Dendritic cell treated with granulocyte-macrophage colony-stimulating factor and Interleukin-4, amounts not matched to agents 40 ng/mL and 50 ng/mL, for 4 days (primary cell): ENCODE data around the gene PGAM2.

Source experiments
- H3K27ac Mint-ChIP-seq: one replicate; pipeline ENCODE4 v1.8.0; 2022; ENCODE audit warnings: mild to moderate bottlenecking, mixed read lengths
- H3K27me3 Mint-ChIP-seq: one replicate; pipeline ENCODE4 v1.8.0; 2022; ENCODE audit warnings: mild to moderate bottlenecking, mixed read lengths
- H3K36me3 Mint-ChIP-seq: one replicate; pipeline ENCODE4 v1.8.0; 2022; ENCODE audit warnings: low read depth, mixed read lengths
- H3K4me1 Mint-ChIP-seq: one replicate; pipeline ENCODE4 v1.8.0; 2022; ENCODE audit warnings: low read depth, mixed read lengths
- H3K4me3 Mint-ChIP-seq: one replicate; pipeline ENCODE4 v1.8.0; 2022; ENCODE audit warnings: mild to moderate bottlenecking, moderate library complexity, mixed read lengths
- H3K9me3 Mint-ChIP-seq: one replicate; pipeline ENCODE4 v1.8.0; 2022; ENCODE audit warnings: mixed read lengths
- intact Hi-C: fragments of 100-400 bp; cut with micrococcal nuclease; formaldehyde crosslinking; loops from one replicate; pipeline ENCODE4 v1.15.0; 2022

The PGAM2 gene

GRCh38 chr7:44072364-44073231, 7.2 kb upstream of the PGAM2 start:
- H3K27me3 Mint-ChIP-seq, result no peaks in the 10 kb centered on the region
- H3K27ac Mint-ChIP-seq, result peak overlapping the region; percentile 93
- no peaks in the 10 kb centered on the region for H3K9me3 Mint-ChIP-seq
- intact Hi-C loops, result loop anchor here (1.0 to 5.0 kb wide), 3 partner anchors 10 to 405 kb away; partner anchors contain the start of gene POLM
- peaks cover 58% of the 10 kb centered on the region for H3K36me3 Mint-ChIP-seq
- peaks cover 67% of the 10 kb centered on the region for H3K4me1 Mint-ChIP-seq
- no peak overlapping the region for H3K4me3 Mint-ChIP-seq

- peaks cover 1% of the 10 kb centered on the region for H3K27me3 Mint-ChIP-seq
- peak overlapping the region; percentile 93 for H3K27ac Mint-ChIP-seq
- peaks cover 50% of the 10 kb centered on the region for H3K36me3 Mint-ChIP-seq
- intact Hi-C loops, result loop anchor here (1.0 to 5.0 kb wide), 2 partner anchors 124 to 405 kb away; no protein-coding TSS in a partner anchor
- no peak overlapping the region for H3K4me3 Mint-ChIP-seq
- H3K9me3 Mint-ChIP-seq, result no peaks in the 10 kb centered on the region
- H3K4me1 Mint-ChIP-seq, result peaks cover 73% of the 10 kb centered on the region
Observed at GRCh38 chr7:44071726-44072363, 6.5 kb upstream of the PGAM2 start.

GRCh38 chr7:44068054-44068453, 2.7 kb upstream of the PGAM2 start:
- peaks cover 6% of the 10 kb centered on the region for H3K27me3 Mint-ChIP-seq
- H3K4me3 Mint-ChIP-seq, result no peak overlapping the region
- intact Hi-C loops, result no loop called here
- H3K36me3 Mint-ChIP-seq, result peaks cover 19% of the 10 kb centered on the region
- no peak overlapping the region for H3K27ac Mint-ChIP-seq
- H3K9me3 Mint-ChIP-seq, result no peaks in the 10 kb centered on the region
- peaks cover 63% of the 10 kb centered on the region for H3K4me1 Mint-ChIP-seq

- Mint-ChIP-seq H3K4me3 (no peak overlapping the region), H3K36me3 (peaks cover 19% of the 10 kb centered on the region), H3K27ac (peak overlapping the region; percentile 23), H3K27me3 (peaks cover 6% of the 10 kb centered on the region), H3K9me3 (no peaks in the 10 kb centered on the region), H3K4me1 (peaks cover 56% of the 10 kb centered on the region)
- intact Hi-C loops, result no loop called here
Observed at GRCh38 chr7:44067064-44067951, 1.9 kb upstream of the PGAM2 start.

DNA sequence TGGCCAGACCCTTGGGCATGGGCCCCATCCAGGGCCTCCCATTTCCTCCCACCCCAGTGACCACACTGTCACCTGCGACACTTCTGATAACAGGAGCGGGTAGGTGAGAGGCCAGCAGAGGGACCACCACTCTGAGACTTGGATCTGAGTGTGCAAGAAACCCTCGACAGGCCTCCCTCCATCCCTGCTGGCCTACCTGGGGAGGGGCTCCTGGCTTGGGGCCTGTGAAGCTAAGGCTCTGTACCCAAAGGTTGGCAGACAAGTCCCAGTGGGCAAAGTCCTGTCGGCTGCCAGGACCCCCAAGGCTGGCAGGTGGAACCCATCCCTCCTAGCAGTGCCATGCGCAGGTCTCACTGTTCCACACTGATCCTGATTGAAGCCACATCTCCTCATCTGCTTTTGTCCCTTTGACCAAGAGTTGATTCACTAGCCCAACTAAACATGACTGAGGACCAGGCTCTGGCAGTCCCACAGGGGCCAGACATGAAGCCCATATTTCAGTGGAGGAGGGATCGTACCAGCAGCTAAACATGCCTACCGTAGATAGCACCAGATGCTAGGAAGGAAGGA, 1.2 kb upstream of the PGAM2 start:
- H3K36me3 Mint-ChIP-seq, result peaks cover 20% of the 10 kb centered on the region
- peaks cover 6% of the 10 kb centered on the region for H3K27me3 Mint-ChIP-seq
- H3K4me3 Mint-ChIP-seq, result no peak overlapping the region
- intact Hi-C loops, result no loop called here
- H3K4me1 Mint-ChIP-seq, result peaks cover 50% of the 10 kb centered on the region
- peak overlapping the region; percentile 66 for H3K27ac Mint-ChIP-seq
- no peaks in the 10 kb centered on the region for H3K9me3 Mint-ChIP-seq

DNA sequence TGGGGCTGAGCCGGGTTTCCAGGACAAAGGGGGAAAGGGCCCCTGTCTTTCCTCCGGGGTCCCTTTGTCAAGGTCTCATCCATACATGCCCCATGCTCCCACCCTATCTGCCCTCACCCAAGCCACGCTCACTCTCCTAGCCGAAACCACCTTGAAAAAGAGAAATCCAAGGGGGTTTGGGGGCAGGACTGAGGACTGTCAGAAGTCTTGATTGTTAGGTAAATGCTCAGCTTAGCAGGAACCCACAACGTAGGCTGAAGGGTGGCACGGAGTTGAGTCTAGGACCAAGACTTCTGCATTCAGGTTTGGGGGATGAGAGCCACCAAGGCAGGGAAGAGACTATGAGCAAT, 719 bp upstream of the PGAM2 start:
- peaks cover 6% of the 10 kb centered on the region for H3K27me3 Mint-ChIP-seq
- peaks cover 50% of the 10 kb centered on the region for H3K4me1 Mint-ChIP-seq
- intact Hi-C loops, result no loop called here
- peak overlapping the region; percentile 66 for H3K27ac Mint-ChIP-seq
- peaks cover 25% of the 10 kb centered on the region for H3K36me3 Mint-ChIP-seq
- no peak overlapping the region for H3K4me3 Mint-ChIP-seq
- no peaks in the 10 kb centered on the region for H3K9me3 Mint-ChIP-seq

DNA sequence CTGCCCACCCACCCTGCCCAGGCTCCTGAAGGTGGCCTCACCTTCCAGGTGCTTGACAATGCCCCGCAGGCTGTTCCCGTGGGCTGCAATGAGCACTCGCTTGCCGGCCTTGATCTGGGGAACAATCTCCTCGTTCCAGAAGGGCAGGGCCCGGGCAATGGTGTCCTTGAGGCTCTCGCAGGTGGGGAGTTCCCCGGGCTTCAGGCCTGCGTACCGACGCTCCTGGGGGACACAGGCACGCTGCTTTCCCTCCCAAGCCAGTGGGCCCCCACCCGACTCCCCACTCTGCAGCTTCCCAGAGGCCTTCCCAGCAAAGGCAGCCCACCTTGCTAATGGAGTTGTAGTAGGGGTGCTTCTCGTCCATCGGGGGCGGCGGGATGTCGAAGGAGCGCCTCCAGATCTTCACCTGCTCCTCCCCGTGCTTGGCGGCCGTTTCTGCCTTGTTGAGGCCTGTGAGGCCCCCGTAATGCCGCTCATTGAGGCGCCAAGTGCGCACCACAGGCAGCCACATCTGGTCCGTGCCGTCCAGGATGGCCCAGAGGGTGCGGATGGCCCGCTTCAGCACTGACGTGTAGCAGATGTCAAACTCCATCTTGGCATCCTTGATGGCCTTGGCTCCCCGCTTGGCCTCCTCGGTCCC, 456 bp downstream of the PGAM2 start:
- peak overlapping the region; percentile 66 for H3K27ac Mint-ChIP-seq

DNA sequence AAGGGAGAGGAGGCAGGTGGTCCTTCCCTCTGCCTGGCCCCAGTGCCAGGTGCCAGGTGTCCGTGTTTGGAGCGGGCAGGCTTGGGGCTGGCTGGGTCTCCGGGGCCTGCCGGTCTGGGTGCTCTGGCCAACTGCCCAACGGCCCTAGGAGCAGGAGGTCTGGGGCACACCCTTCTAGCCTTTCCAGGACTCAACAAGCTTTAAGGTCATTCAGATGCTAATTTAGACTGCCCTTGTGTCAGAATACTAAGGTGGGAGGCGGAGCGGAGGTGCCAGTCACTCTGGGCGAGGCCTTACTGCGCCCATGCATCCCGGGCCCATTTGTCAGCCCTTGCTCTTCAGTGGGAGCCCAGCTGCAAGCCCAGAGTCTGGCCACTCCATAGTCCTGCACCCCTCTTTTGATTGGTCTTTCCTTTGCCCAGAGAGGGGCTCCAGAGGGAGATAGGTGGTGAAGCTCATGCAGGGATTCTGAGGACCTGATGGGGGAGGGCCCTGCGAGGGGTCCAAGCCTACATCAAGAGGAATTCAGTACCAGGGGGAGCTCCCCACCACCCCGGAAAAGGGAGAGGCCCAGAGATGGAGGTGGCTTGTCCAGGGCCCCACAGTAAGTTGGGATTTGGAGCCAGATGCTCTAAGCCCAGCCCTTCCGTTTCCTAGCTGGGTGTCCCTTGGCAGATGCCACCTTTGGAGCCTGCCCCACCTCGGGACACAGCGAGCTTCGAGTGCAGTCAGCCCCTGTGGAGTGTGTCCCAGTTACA, 1.3 kb downstream of the PGAM2 start:
- H3K9me3 Mint-ChIP-seq, result no peaks in the 10 kb centered on the region
- no peak overlapping the region for H3K27ac Mint-ChIP-seq
- intact Hi-C loops, result no loop called here
- H3K4me3 Mint-ChIP-seq, result no peak overlapping the region
- peaks cover 57% of the 10 kb centered on the region for H3K4me1 Mint-ChIP-seq
- peaks cover 6% of the 10 kb centered on the region for H3K27me3 Mint-ChIP-seq
- peaks cover 45% of the 10 kb centered on the region for H3K36me3 Mint-ChIP-seq

More for the DNA sequence above, 456 bp downstream of the PGAM2 start:
- intact Hi-C loops, result no loop called here
- Mint-ChIP-seq H3K36me3 (peaks cover 37% of the 10 kb centered on the region), H3K9me3 (no peaks in the 10 kb centered on the region), H3K4me3 (no peak overlapping the region), H3K27me3 (peaks cover 6% of the 10 kb centered on the region), H3K4me1 (peaks cover 55% of the 10 kb centered on the region)

- Mint-ChIP-seq H3K36me3 (peaks cover 51% of the 10 kb centered on the region), H3K4me1 (peaks cover 59% of the 10 kb centered on the region), H3K27me3 (peaks cover 6% of the 10 kb centered on the region)
Observed at GRCh38 chr7:44063547-44063893, 1.8 kb downstream of the PGAM2 start.

DNA sequence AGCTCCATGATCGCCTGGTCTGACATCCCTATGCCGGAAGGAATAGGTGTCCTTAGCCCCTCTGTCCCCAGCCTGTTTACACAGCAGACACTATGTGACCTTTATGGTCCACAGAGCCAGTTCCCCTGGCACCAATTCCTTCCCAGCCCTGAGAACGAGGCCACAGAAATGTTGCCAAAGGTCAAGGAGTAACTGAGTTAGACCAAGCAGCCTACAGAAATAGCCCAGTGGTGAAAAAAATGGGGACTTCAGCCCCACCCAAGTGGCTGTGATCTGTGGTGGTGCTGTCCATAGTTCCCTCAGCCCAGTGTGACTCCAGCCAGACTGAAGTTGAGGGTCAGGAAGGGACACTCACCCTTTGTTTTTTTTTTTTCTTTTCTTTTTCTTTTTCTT, 2.5 kb downstream of the PGAM2 start:
- Mint-ChIP-seq H3K36me3 (peaks cover 57% of the 10 kb centered on the region), H3K27me3 (peaks cover 6% of the 10 kb centered on the region), H3K4me1 (peaks cover 59% of the 10 kb centered on the region), H3K9me3 (no peaks in the 10 kb centered on the region), H3K27ac (peak overlapping the region; percentile 23), H3K4me3 (no peak overlapping the region)
- intact Hi-C loops, result no loop called here

More at GRCh38 chr7:44063547-44063893, 1.8 kb downstream of the PGAM2 start:
- intact Hi-C loops, result no loop called here
- no peak overlapping the region for H3K4me3 Mint-ChIP-seq
- H3K9me3 Mint-ChIP-seq, result no peaks in the 10 kb centered on the region
- peak overlapping the region; percentile 23 for H3K27ac Mint-ChIP-seq

- H3K4me3 Mint-ChIP-seq, result no peak overlapping the region
- H3K9me3 Mint-ChIP-seq, result no peaks in the 10 kb centered on the region
- H3K4me1 Mint-ChIP-seq, result peaks cover 57% of the 10 kb centered on the region
- intact Hi-C loops, result no loop called here
- no peak overlapping the region for H3K27ac Mint-ChIP-seq
- H3K36me3 Mint-ChIP-seq, result peaks cover 63% of the 10 kb centered on the region
- peaks cover 6% of the 10 kb centered on the region for H3K27me3 Mint-ChIP-seq
Observed at GRCh38 chr7:44062180-44062902, 3.0 kb downstream of the PGAM2 start.

DNA sequence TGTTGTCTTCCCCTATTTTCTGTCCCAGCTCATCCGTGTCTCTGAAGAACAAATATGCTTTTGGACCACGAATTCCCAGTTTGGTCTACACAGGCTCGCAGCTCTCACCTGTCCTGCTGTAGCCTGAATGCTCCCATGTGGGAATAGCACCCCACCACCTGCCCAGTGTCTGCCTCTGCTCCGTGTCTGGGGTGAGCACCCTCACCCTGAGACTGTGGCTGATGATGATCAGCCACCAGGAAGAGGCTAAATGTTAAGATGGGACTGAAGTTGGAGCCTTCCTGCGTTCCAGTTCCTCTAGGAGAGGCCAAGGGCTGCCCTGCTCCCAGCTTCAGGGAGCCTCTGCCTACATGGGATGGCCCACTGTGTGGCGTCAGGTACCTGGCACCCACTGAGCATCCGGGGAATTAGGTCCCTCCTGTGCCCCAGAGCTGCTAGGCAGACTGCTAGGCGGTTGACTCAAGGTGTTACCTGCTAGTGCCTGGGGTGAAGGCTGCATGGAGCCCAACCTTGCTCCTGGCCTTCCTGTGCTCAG, 3.7 kb downstream of the PGAM2 start:
- Mint-ChIP-seq H3K4me3 (no peak overlapping the region), H3K9me3 (no peaks in the 10 kb centered on the region), H3K4me1 (peaks cover 53% of the 10 kb centered on the region), H3K27ac (no peak overlapping the region), H3K36me3 (peaks cover 69% of the 10 kb centered on the region), H3K27me3 (peaks cover 4% of the 10 kb centered on the region)
- intact Hi-C loops, result no loop called here
